Breast epithelium (tissue), 3 donors: ENCODE results near the gene CTCF.

Source experiments
- POLR2AphosphoS5 ChIP-seq, 3 donors: sonication (generic); formaldehyde crosslinking; IDR thresholded peaks; one replicate each; pipeline ENCODE4 v1.6.1; 2017; ENCODE audit warnings: antibody characterized with exemption in 3 of 3
- TF ChIP-seq, protein P1 (sequence below), 3 donors: fragments of 450-650 bp; IDR thresholded peaks; one replicate each; pipeline ENCODE4 v1.5.1; 2016 to 2017; ENCODE audit warnings: antibody characterized with exemption in 3 of 3, mild to moderate bottlenecking in 3 of 3, moderate library complexity in 3 of 3

DNA sequence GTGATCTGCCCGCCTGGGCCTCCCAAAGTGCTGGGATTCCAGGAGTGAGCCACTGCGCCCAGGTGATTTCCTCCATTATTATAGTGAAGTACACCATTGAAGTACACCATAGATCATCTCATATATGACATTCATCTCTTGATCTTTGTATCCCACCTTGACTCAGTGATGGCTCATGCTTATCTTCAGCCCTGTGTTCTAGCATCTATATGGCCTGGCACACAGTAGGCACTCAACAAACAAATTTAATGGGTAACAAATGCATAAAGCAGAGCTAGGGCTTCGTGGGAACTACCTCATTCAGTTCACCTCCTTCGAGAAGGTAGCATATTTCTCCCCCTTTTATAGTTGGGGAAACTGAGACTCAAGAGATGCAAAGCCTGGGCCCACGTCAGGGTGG lies 103.3 kb downstream of the CTCF start:
- TF ChIP-seq POLR2AphosphoS5 (IDR thresholded peaks at IDR 0.05): no peak
- TF ChIP-seq, protein P1, sequence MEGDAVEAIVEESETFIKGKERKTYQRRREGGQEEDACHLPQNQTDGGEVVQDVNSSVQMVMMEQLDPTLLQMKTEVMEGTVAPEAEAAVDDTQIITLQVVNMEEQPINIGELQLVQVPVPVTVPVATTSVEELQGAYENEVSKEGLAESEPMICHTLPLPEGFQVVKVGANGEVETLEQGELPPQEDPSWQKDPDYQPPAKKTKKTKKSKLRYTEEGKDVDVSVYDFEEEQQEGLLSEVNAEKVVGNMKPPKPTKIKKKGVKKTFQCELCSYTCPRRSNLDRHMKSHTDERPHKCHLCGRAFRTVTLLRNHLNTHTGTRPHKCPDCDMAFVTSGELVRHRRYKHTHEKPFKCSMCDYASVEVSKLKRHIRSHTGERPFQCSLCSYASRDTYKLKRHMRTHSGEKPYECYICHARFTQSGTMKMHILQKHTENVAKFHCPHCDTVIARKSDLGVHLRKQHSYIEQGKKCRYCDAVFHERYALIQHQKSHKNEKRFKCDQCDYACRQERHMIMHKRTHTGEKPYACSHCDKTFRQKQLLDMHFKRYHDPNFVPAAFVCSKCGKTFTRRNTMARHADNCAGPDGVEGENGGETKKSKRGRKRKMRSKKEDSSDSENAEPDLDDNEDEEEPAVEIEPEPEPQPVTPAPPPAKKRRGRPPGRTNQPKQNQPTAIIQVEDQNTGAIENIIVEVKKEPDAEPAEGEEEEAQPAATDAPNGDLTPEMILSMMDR (IDR thresholded peaks at IDR 0.05): no peak
